ENCODE measurements around the gene FRMD3.

The FRMD3 gene

GRCh38 chr9:83330207-83331196, 207.7 kb downstream of the FRMD3 start:
- DNase-seq (ENCODE audit: low read depth) = peak; percentile 5

DNA sequence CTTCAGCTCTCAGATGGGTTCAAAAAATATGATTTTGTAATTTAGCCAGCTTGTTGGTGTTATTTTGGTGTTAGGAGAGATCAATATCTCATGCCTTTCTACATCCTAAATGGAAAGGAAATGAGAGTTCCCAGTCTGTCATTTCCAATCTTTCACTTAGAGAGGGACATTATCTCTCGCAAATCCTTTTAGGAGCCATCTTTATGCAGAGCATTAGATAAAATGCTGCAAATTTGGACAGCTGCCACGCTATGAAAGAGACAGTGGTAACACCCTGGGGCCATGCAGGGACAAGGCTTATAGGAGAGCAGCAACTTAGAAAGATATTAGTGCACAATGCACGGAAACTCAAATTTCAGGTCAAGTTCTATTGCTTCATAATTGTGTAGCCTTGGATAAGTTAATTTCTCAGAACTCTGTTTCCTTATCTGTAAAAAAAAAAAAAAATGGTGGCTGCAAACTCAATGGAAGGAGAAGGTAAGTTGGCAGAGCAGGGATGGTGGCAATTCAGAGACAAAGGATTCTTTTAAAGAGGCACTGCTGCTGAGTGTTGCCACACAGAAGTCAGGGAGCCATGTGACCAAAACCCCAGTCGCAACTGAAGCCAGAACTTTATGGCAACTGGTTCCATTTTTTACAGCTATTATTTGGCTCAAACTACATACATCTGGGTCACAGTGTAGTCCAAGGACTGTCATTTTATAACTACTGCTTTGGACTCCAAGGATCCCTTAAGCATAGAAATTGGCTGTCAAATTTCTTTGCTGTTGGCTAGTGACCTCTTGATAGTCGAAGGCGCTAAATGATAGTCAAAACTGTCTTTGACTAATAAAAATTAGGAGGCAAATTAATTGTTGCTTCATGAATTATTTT, 210.2 kb downstream of the FRMD3 start:
- DNase-seq (ENCODE audit: low read depth) = no peak

GRCh38 chr9:83327323-83327722, 210.9 kb downstream of the FRMD3 start:
- no peak for DNase-seq (ENCODE audit: low read depth)

DNA sequence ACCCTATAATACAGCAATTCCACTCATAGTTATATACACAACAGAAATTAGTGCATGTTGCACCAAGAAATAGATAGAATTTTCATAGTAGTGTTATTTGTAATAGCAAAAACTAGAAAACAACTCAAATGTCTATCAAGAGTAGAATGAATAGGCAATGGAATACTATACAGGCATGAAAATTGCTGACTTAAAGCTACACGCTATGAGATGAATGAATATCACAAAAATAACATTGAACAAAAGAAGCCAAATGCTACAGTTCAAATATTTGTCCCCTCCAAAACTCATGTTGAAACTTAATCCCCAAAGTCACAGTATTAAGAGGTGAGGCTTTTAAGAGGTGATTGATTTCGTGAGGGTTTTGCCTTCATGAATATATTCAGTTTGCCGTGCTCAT, 215.1 kb downstream of the FRMD3 start:
- DNase-seq (ENCODE audit: low read depth) = no peak

GRCh38 chr9:83322438-83322837, 215.8 kb downstream of the FRMD3 start:
- no peak for DNase-seq (ENCODE audit: low read depth)

DNA sequence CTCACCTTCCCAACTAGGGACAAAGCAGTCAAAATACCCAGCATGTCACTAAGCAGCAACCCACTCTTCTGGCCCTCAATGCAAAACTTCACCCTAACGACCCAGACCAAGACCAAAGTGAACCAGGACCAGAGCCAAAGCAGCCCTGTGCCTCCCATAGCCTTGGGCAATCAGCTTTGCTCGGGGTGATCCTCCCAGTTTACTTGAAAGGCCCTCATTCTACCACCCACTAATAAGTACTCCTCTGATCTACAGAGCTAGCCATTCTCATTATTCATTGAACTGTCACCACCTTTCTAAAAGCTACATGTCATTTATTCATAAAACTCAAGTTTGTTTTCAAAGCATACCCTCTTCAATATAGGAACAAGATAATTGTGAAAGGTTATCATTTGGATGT, 221.0 kb downstream of the FRMD3 start:
- DNase-seq (ENCODE audit: low read depth) = no peak

DNA sequence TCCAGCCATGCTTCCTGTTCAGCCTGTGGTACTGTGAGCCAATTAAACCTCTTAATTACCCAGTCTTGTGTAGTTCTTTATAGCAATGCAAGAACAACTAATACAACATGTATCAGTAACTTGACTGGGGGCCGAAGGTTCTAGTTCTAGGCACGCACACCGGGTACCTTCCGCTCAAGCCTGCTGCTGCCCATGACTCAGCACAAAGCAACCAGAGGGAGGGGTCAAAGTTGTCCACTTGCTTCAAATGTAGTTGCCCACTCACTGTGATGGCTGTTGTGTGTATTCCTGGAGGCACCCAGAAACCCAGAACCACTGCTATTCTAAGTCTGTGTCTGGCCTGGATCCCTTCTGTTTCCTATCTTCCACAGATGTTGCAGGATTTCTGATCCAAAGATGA, 222.6 kb downstream of the FRMD3 start:
- no peak for DNase-seq (ENCODE audit: low read depth)

GRCh38 chr9:83313781-83314180, 224.4 kb downstream of the FRMD3 start:
- no peak for DNase-seq (ENCODE audit: low read depth)

- DNase-seq (ENCODE audit: low read depth) = no peak
Measured at GRCh38 chr9:83312537-83312936, 225.7 kb downstream of the FRMD3 start.

GRCh38 chr9:83307066-83307724, 231.0 kb downstream of the FRMD3 start:
- DNase-seq (ENCODE audit: low read depth) = no peak

- peak; percentile 56 for DNase-seq (ENCODE audit: low read depth)
Measured at GRCh38 chr9:83304686-83305085, 233.5 kb downstream of the FRMD3 start.

- peak; percentile 21 for DNase-seq (ENCODE audit: low read depth)
Measured at GRCh38 chr9:83299571-83299970, 238.6 kb downstream of the FRMD3 start.

GRCh38 chr9:83299094-83299493, 239.1 kb downstream of the FRMD3 start:
- DNase-seq (ENCODE audit: low read depth) = no peak

GRCh38 chr9:83296123-83296522, 242.1 kb downstream of the FRMD3 start:
- DNase-seq (ENCODE audit: low read depth) = no peak

GRCh38 chr9:83294816-83295215, 243.4 kb downstream of the FRMD3 start:
- DNase-seq (ENCODE audit: low read depth) = no peak

DNA sequence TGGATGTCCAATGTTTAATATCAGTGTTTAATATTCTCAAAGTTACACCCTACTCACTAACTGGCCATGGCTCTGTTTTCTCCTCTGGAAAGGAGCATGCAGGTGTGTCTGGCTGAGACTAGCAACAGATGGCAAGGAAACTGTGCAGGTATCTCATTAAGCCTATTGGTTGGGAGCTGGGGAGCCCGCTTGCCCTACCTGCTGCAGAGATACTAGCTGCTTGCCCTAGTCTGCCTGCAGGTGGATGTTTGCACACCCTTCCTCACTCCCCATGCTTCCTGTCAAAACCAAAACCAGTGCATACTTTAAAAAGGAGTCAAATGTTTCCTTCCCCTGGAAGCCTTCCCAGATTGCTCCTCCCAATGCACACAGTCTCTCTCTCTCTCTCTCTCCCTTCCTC, 247.0 kb downstream of the FRMD3 start:
- DNase-seq (ENCODE audit: low read depth) = no peak

DNA sequence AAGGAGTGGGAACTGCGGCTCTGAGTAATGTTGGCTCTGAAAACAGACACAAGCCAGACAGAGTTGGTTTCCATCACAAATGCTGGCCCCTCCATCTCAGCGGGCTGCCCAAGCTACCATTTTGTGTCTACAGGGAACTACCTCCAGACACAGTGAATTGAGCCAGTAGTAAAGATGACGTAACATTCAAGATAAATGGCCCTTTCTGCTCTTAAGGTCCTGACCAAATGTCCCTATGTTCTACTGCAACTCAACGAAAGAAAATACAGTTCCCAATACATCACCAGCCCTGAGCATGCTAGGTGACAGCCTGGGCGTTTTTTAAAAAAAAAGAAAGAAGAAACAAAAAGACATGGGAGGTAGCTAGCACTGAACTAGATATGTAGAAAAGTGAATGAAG, 247.5 kb downstream of the FRMD3 start:
- no peak for DNase-seq (ENCODE audit: low read depth)

DNA sequence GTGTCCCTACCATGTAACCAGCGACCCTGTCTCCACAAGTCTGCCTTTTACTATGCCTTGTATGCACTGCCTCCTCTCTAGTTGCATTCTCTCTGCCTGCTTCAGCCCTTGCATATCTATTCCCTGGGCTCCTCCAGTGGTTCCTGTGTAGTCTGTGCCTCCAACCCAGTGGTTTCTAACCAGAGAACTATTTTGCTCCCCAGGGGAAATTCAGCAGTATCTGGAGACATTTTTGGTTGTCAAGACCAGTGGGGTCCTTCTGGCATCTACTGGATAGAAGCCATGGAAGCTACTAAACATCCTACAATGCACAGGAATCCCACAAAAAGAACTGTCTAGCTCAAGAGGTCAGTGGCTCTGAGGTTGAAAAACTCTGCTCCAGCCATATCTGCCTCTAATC, 251.2 kb downstream of the FRMD3 start:
- no peak for DNase-seq (ENCODE audit: low read depth)

- DNase-seq (ENCODE audit: low read depth) = no peak
Measured at GRCh38 chr9:83285445-83286225, 252.6 kb downstream of the FRMD3 start.

DNA sequence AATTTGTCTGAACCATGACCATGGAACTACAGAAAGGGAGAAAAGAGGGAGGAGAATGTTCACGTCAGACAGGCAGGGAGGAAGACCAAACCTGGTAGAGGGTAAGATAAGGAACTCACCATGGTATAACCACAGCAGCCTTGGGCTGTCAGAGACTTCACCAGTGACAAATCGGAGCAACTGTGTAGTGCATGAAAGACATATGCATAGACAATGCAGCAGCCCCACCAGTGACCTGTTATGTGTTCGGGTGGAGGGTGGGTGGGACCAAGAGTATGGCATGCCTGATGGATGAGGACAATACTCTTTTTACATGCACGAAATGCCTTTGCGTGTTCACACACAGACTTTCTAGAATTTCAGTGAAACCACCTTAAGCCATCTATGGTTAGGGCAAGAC, 253.5 kb downstream of the FRMD3 start:
- DNase-seq (ENCODE audit: low read depth) = no peak

- no peak for DNase-seq (ENCODE audit: low read depth)
Measured at GRCh38 chr9:83283528-83283927, 254.7 kb downstream of the FRMD3 start.
